Caki2 (cell line): ENCODE results near the gene RUFY4. TPM values are rescaled to one million over a fixed set of nuclear protein-coding genes. Genes with fewer than 3 reads are reported as not detected.
"Not testable (repeated sequence)": the region's sequence is repeated elsewhere in the genome, so short reads cannot be mapped to it uniquely, and the experiment has no call there.

Source experiments
- DNase-seq: peaks from one replicate; pipeline ENCODE4 v3.0.0-alpha.2; 2015; ENCODE audit warnings: low read depth
- in situ Hi-C: cut with HindIII; loops from 2 replicates; pipeline ENCODE4 v1.10.0; 2016; ENCODE audit warnings: low sequenced_read_pairs, low pct_unique_long_range_greater_than_20kb, mixed read lengths
- total RNA-seq: library from RNA; depleted of rRNA; stranded (reverse); fragments of >200 nt; shearing (Covaris generic); gene quantifications from 2 replicates; pipeline ENCODE4 v1.2.3, GENCODE V29; 2014; ENCODE audit warnings: low replicate concordance

RUFY4 gene
- total RNA-seq, 1 experiment from 2014 or later, result not detected

- DNase-seq, in situ Hi-C loops: not testable (repeated sequence)
These were observed 24.5 kb upstream of the RUFY4 start for GRCh38 chr2:218044599-218044998.

- in situ Hi-C loops, result no loop called here
- no peak for DNase-seq
These were observed 22.8 kb upstream of the RUFY4 start for GRCh38 chr2:218046238-218046637.

- in situ Hi-C loops, result no loop called here
These were observed 21.4 kb upstream of the RUFY4 start for GRCh38 chr2:218047536-218048225.

GRCh38 chr2:218051903-218052302, 17.1 kb upstream of the RUFY4 start:
- in situ Hi-C loops, result no loop called here
- DNase-seq, result no peak

More at GRCh38 chr2:218047536-218048225, 21.4 kb upstream of the RUFY4 start:
- no peak for DNase-seq

- in situ Hi-C loops, result no loop called here
- DNase-seq, result no peak
These were observed 9.8 kb upstream of the RUFY4 start for GRCh38 chr2:218059289-218059688.

GRCh38 chr2:218060118-218060517, 8.9 kb upstream of the RUFY4 start:
- in situ Hi-C loops, result no loop called here
- DNase-seq, result no peak

- in situ Hi-C loops, result no loop called here
- no peak for DNase-seq
These were observed 7.9 kb upstream of the RUFY4 start for GRCh38 chr2:218060950-218061660.

GRCh38 chr2:218063486-218063885, 5.6 kb upstream of the RUFY4 start:
- in situ Hi-C loops, result no loop called here
- DNase-seq, result no peak

- in situ Hi-C loops, result no loop called here
- DNase-seq, result no peak
These were observed 5.2 kb upstream of the RUFY4 start for GRCh38 chr2:218063896-218064295.

- in situ Hi-C loops, result no loop called here
- no peak for DNase-seq
These were observed 3.6 kb upstream of the RUFY4 start for GRCh38 chr2:218065239-218066006.

GRCh38 chr2:218066926-218067515, 2.0 kb upstream of the RUFY4 start:
- in situ Hi-C loops, result no loop called here
- no peak for DNase-seq

GRCh38 chr2:218067523-218067922, 1.5 kb upstream of the RUFY4 start:
- no peak for DNase-seq
- in situ Hi-C loops, result no loop called here

- no peak for DNase-seq
- in situ Hi-C loops, result no loop called here
These were observed 700 bp downstream of the RUFY4 start for GRCh38 chr2:218069606-218070300.

GRCh38 chr2:218070587-218070986, 1.5 kb downstream of the RUFY4 start:
- no peak for DNase-seq
- in situ Hi-C loops, result no loop called here

- in situ Hi-C loops, result no loop called here
- no peak for DNase-seq
These were observed 2.3 kb downstream of the RUFY4 start for GRCh38 chr2:218071218-218071937.

- no peak for DNase-seq
- in situ Hi-C loops, result no loop called here
These were observed 2.9 kb downstream of the RUFY4 start for GRCh38 chr2:218072002-218072401.

- no peak for DNase-seq
- in situ Hi-C loops, result no loop called here
These were observed 3.5 kb downstream of the RUFY4 start for GRCh38 chr2:218072478-218073024.
